Measurements from ENCODE around the gene CTNNA3.

Gene CTNNA3

GRCh38 chr10:66983475-66983818, 712.5 kb downstream of the CTNNA3 start:
- no peak for DNase-seq (ENCODE audit: low spot score)
- TF ChIP-seq CTCF (IDR thresholded peaks at IDR 0.05; ENCODE audit: extremely low read depth, insufficient read depth, missing control alignments), result no peak
- in situ Hi-C loops (cut with MboI; ENCODE audit: low pct_unique_long_range_greater_than_20kb, low sequenced_read_pairs, unreplicated experiment), result no loop called here

GRCh38 chr10:66982792-66983474, 713.1 kb downstream of the CTNNA3 start:
- no peak for TF ChIP-seq CTCF (IDR thresholded peaks at IDR 0.05; ENCODE audit: extremely low read depth, insufficient read depth, missing control alignments)
- in situ Hi-C loops (cut with MboI; ENCODE audit: low pct_unique_long_range_greater_than_20kb, low sequenced_read_pairs, unreplicated experiment), result no loop called here
- DNase-seq (ENCODE audit: low spot score), result no peak

- DNase-seq (ENCODE audit: low spot score), result no peak
- in situ Hi-C loops (cut with MboI; ENCODE audit: low pct_unique_long_range_greater_than_20kb, low sequenced_read_pairs, unreplicated experiment), result no loop called here
- no peak for TF ChIP-seq CTCF (IDR thresholded peaks at IDR 0.05; ENCODE audit: extremely low read depth, insufficient read depth, missing control alignments)
These were observed 714.0 kb downstream of the CTNNA3 start for GRCh38 chr10:66982053-66982420.

- no peak for DNase-seq (ENCODE audit: low spot score)
- no peak for TF ChIP-seq CTCF (IDR thresholded peaks at IDR 0.05; ENCODE audit: extremely low read depth, insufficient read depth, missing control alignments)
- in situ Hi-C loops (cut with MboI; ENCODE audit: low pct_unique_long_range_greater_than_20kb, low sequenced_read_pairs, unreplicated experiment), result no loop called here
These were observed 714.5 kb downstream of the CTNNA3 start for GRCh38 chr10:66981361-66982052.

GRCh38 chr10:66980246-66980815, 715.7 kb downstream of the CTNNA3 start:
- no peak for DNase-seq (ENCODE audit: low spot score)
- no peak for TF ChIP-seq CTCF (IDR thresholded peaks at IDR 0.05; ENCODE audit: extremely low read depth, insufficient read depth, missing control alignments)
- in situ Hi-C loops (cut with MboI; ENCODE audit: low pct_unique_long_range_greater_than_20kb, low sequenced_read_pairs, unreplicated experiment), result no loop called here

- DNase-seq (ENCODE audit: low spot score), result no peak
- no peak for TF ChIP-seq CTCF (IDR thresholded peaks at IDR 0.05; ENCODE audit: extremely low read depth, insufficient read depth, missing control alignments)
- in situ Hi-C loops (cut with MboI; ENCODE audit: low pct_unique_long_range_greater_than_20kb, low sequenced_read_pairs, unreplicated experiment), result no loop called here
These were observed 731.0 kb downstream of the CTNNA3 start for GRCh38 chr10:66964946-66965345.
